Mesodermal cell (in vitro differentiated cells): ENCODE data around the gene KNTC1.
"Not testable (repeated sequence)": the region's sequence is repeated elsewhere in the genome, so short reads cannot be mapped to it uniquely, and the experiment has no call there.

Experiments used
- H3K27ac ChIP-seq: 2 replicates; pipeline ENCODE4 v1.7.0; 2013; ENCODE audit warnings: mild to moderate bottlenecking, low read depth, low read length, moderate library complexity; ENCODE audit not compliant: severe bottlenecking
- H3K36me3 ChIP-seq: 2 replicates; pipeline ENCODE4 v1.7.1; 2013; ENCODE audit warnings: mild to moderate bottlenecking, low read length, moderate library complexity; ENCODE audit not compliant: control insufficient read depth, insufficient read depth
- H3K4me1 ChIP-seq: one replicate; pipeline ENCODE4 v1.7.1; 2013; ENCODE audit warnings: mild to moderate bottlenecking, low read length; ENCODE audit not compliant: insufficient read depth, control insufficient read depth, poor library complexity, severe bottlenecking
- H3K4me3 ChIP-seq: 2 replicates; pipeline ENCODE4 v1.7.0; 2013; ENCODE audit warnings: low read length, control low read depth, mild to moderate bottlenecking; ENCODE audit not compliant: insufficient read depth, poor library complexity, severe bottlenecking; ENCODE audit errors: extremely low read depth
- H3K9me3 ChIP-seq: 2 replicates; pipeline ENCODE4 v1.7.1; 2013; ENCODE audit warnings: mild to moderate bottlenecking, low read length, moderate library complexity; ENCODE audit not compliant: control insufficient read depth
- WGBS, 2 experiments: methylation state at CpG; one replicate each; pipeline ENCODE4 v1.1.5; 2013; ENCODE audit warnings: missing lambda C conversion rate in 2 of 2; ENCODE audit not compliant: insufficient coverage in 2 of 2; 5-methylcytosine and 5-hydroxymethylcytosine counted together

Gene KNTC1

DNA sequence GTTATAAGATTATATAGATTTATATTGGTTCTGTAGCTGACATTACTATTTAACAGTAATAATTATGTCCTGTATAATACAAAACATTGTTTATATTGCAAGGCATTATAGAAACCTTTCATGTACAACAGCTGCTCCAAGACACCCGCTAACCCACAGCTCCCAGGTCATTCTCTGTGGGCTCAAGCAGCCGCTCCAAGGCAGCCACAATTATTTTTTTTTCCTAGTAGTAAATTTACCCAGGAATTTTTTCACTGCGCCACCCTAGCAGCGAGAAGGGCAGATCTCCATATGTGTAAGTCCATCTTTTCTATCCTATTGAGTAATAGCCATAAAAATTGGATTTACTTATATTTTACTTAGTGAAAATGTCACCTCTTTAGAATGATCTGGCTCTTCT, 36.3 kb downstream of the KNTC1 start:
- no peak overlapping the region for H3K4me3 ChIP-seq
- H3K4me1 ChIP-seq, result no peaks in the 10 kb centered on the region
- no peak overlapping the region for H3K27ac ChIP-seq
- 84% methylated on average over 2 of the region's 4 CpGs; no CpG with 5 or more reads in 1 of the 2 experiments for WGBS, 2 experiments
- H3K36me3 ChIP-seq, result peaks cover 89% of the 10 kb centered on the region
- no peaks in the 10 kb centered on the region for H3K9me3 ChIP-seq

DNA sequence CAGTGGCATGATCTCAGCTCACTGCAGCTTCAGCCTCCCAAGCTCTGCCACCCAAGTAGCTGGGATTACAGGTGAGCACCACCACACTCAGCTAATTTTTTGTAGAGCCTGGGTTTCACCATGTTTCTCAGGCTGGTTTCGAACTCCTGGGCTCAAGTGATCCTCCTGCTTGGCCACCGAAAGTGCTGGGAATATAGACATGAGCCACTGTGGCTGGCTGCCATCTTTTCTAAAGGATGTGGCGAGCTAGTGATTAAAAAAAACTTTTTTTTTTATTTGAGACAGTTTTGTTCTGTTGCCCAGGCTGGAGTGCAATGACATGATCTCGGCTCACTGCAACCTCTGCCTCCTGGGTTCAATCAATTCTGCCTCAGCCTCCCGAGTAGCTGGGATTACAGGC, 39.8 kb downstream of the KNTC1 start:
- H3K36me3 ChIP-seq, result peaks cover 86% of the 10 kb centered on the region
- not testable (repeated sequence) for H3K4me3 ChIP-seq, H3K27ac ChIP-seq, H3K9me3 ChIP-seq, H3K4me1 ChIP-seq
- 95 to 100% methylated on average over 4 of the region's 5 CpGs for WGBS, 2 experiments

- H3K4me1 ChIP-seq, result no peaks in the 10 kb centered on the region
- no peak overlapping the region for H3K27ac ChIP-seq
- H3K9me3 ChIP-seq, result no peaks in the 10 kb centered on the region
- WGBS, 2 experiments, result 94 to 98% methylated on average over 4 to 5 of the region's 5 CpGs
- H3K4me3 ChIP-seq, result no peak overlapping the region
- H3K36me3 ChIP-seq, result peaks cover 83% of the 10 kb centered on the region
Observed at GRCh38 chr12:122569288-122569687, 42.2 kb downstream of the KNTC1 start.

DNA sequence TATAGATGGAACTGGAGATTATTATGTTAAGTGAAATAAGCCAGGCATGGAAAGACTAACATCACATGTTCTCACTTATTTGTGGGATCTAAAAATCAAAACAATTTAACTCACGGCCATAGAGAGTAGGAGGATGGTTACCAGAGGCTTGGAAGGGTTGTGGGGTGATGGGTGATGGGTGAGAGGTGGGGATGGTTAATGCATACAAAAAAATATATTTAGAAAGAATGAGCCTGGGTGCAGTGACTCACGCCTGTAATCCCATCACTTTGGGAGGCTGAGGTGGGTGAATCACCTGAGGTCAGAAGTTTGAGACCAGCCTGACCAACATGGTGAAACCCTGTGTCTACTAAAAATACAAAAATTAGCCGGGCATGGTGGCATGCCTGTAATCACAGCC, 43.0 kb downstream of the KNTC1 start:
- H3K36me3 ChIP-seq, result peaks cover 83% of the 10 kb centered on the region
- 96 to 100% methylated on average over 2 of the region's 3 CpGs for WGBS, 2 experiments
- H3K4me1 ChIP-seq, H3K27ac ChIP-seq, H3K4me3 ChIP-seq, H3K9me3 ChIP-seq: not testable (repeated sequence)

DNA sequence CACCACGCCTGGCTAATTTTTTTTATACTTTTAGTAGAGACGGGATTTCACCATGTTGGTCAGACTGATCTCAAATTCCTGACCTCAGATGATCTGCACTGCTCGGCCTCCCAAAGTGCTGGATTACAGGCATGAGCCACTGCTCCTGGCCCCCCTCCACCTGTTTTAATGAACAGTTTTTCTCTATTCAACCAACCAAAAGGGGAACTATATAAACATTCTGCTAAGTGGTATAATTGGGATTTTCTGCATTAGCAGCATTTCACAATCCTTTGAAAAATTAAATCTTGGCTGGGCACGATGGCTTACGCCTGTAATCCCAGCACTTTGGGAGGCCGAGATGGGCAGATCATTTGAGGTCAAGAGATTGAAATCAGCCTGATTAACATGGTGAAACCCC, 44.8 kb downstream of the KNTC1 start:
- H3K9me3 ChIP-seq, result no peaks in the 10 kb centered on the region
- H3K27ac ChIP-seq, result no peak overlapping the region
- 93% methylated on average over 4 to 6 of the region's 6 CpGs for WGBS, 2 experiments
- H3K4me1 ChIP-seq, result no peaks in the 10 kb centered on the region
- no peak overlapping the region for H3K4me3 ChIP-seq
- peaks cover 80% of the 10 kb centered on the region for H3K36me3 ChIP-seq

DNA sequence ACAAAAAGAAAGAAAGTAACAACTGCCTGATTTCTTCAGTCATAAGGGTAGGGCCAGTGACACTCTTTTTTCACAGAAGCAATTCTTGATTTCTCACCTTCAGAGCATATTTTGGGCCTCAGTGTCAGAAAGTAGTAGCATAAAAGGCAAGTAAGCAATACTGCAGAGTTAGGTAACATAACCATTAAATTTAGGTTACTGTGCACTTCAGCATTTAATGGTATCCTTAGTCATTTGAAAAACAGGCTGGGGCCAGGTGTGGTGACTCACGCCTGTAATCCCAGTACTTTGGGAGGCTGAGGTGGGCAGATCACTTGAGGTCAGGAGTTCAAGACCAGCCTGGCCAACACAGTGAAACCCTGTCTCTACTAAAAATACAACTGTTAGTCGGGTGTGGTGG, 56.2 kb downstream of the KNTC1 start:
- H3K4me3 ChIP-seq, H3K4me1 ChIP-seq, H3K9me3 ChIP-seq, H3K27ac ChIP-seq: not testable (repeated sequence)
- H3K36me3 ChIP-seq, result peaks cover 84% of the 10 kb centered on the region
- WGBS, 2 experiments, result 80 to 91% methylated on average over 1 of the region's 2 CpGs

DNA sequence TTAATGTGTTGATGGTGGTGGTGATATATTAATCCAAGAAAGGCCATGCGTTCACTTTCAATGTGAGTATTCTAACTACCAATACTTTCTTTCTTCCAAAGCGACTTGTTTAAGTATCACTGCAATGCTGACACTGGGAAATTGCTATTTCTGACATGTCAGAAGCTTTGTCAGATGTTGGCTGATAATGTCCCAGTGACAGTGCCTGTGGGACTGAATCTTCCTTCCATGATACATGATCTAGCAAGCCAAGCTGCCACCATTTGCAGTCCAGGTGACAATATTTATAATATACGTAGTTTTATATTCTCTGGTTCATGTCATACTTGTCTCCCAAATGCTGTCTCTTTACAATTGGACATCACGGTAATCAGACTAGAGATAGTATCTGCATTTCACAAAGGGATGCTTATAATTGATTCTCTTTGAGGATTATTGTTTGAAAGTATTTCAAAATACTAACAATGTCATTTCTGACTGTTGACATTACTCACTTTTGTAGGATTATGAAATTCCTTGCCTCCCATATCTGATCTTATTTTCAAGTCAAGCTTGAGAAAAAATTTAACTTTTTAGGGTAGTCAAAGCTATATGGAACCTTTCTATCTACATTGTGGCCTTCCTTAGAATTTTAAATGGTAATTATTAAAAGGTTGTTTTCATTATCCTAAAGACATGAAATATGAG, 57.3 kb downstream of the KNTC1 start:
- Histone ChIP-seq H3K4me1 (no peaks in the 10 kb centered on the region), H3K36me3 (peaks cover 81% of the 10 kb centered on the region), H3K4me3 (no peak overlapping the region), H3K9me3 (no peaks in the 10 kb centered on the region), H3K27ac (no peak overlapping the region)
- 100% methylated on average over 1 of the region's 4 CpGs for WGBS, 2 experiments

GRCh38 chr12:122590990-122591389, 63.9 kb downstream of the KNTC1 start:
- Histone ChIP-seq H3K4me1 (no peaks in the 10 kb centered on the region), H3K36me3 (peaks cover 76% of the 10 kb centered on the region)
- WGBS, 2 experiments, result 100% methylated on average over 1 of the region's 7 CpGs; no CpG with 5 or more reads in 1 of the 2 experiments

DNA sequence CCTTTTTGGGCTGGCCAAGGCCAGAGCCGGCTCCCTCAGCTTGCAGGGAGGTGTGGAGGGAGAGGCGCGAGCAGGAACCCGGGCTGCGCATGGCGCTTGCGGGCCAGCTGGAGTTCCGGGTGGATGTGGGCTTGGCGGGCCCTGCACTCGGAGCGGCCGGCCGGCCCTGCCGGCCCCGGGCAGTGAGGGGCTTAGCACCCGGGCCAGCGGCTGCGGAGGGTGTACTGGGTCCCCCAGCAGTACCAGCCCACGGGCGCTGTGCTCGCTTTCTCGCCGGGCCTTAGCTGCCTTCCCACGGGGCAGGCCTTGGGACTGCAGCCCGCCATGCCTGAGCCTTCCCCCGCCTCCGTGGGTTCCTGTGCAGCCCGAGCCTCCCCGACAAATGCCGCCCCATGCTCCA, 64.9 kb downstream of the KNTC1 start:
- peaks cover 72% of the 10 kb centered on the region for H3K36me3 ChIP-seq
- not testable (repeated sequence) for H3K9me3 ChIP-seq, H3K4me3 ChIP-seq, H3K27ac ChIP-seq, H3K4me1 ChIP-seq
- 98 to 99% methylated on average over 4 to 23 of the region's 30 CpGs for WGBS, 2 experiments

More at GRCh38 chr12:122590990-122591389, 63.9 kb downstream of the KNTC1 start:
- H3K4me3 ChIP-seq, result no peak overlapping the region
- H3K27ac ChIP-seq, result no peak overlapping the region
- no peaks in the 10 kb centered on the region for H3K9me3 ChIP-seq

- 80 to 87% methylated on average over 4 of the region's 8 CpGs for WGBS, 2 experiments
- H3K9me3 ChIP-seq, H3K4me1 ChIP-seq, H3K4me3 ChIP-seq, H3K27ac ChIP-seq: not testable (repeated sequence)
- peaks cover 71% of the 10 kb centered on the region for H3K36me3 ChIP-seq
Observed at GRCh38 chr12:122592543-122592942, 65.5 kb downstream of the KNTC1 start.

- WGBS, 2 experiments, result no CpG with 5 or more reads among the region's 1 CpG
- no peaks in the 10 kb centered on the region for H3K4me1 ChIP-seq
- no peaks in the 10 kb centered on the region for H3K9me3 ChIP-seq
- no peak overlapping the region for H3K4me3 ChIP-seq
- no peak overlapping the region for H3K27ac ChIP-seq
- H3K36me3 ChIP-seq, result peaks cover 72% of the 10 kb centered on the region
Observed at GRCh38 chr12:122593910-122594309, 66.9 kb downstream of the KNTC1 start.
